GM21576 (cell line): ENCODE measurements around the gene GPC6.

Experiments used
- ATAC-seq: cut with Tn5 transposase; IDR thresholded peaks from one replicate; pipeline ENCODE4 v1.9.1; 2021; ENCODE audit warnings: mild to moderate bottlenecking, moderate library complexity; ENCODE audit not compliant: unreplicated experiment

GPC6 gene

GRCh38 chr13:93364166-93364565 is 137.6 kb downstream of the GPC6 start:
- ATAC-seq = no peak

- no peak for ATAC-seq
Measured at GRCh38 chr13:93368296-93368695, 141.7 kb downstream of the GPC6 start.

DNA sequence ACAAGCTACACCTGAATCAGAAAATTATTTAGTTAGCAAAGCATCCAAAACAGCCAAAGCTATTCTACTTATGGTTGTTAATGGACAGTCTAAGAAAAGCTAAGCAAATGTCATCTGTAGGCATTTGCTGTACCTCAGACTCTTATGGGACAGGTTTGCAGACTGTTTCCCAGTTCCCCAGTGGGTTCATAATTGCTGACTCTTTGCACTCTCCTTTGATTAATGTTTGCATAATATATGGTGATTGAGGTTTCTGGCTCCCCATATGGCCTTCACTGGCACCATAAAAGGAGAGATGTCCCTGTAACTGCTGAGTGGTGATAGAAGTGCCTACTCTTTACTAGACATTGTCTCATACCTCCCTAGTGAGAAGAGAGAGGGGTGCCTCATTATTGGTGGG is 142.1 kb downstream of the GPC6 start:
- no peak for ATAC-seq

DNA sequence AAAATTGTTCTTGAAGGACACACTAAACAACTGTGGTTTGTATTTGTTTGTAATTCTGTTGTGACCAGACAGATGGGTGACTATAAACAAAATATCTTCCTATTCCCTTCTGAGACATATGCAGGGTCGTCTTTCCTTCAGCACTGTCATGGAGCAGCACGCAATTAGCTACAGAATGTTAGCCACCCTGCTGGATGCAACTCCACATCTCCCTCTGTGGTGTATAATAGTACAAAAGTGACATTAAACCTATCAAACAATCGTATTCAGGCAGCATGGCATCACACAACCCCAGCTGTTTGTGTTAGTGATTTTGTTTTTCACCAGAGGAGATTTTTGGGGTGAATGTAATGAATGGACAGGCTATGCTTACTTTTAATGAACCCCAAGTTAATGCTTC is 146.2 kb downstream of the GPC6 start:
- ATAC-seq = no peak

DNA sequence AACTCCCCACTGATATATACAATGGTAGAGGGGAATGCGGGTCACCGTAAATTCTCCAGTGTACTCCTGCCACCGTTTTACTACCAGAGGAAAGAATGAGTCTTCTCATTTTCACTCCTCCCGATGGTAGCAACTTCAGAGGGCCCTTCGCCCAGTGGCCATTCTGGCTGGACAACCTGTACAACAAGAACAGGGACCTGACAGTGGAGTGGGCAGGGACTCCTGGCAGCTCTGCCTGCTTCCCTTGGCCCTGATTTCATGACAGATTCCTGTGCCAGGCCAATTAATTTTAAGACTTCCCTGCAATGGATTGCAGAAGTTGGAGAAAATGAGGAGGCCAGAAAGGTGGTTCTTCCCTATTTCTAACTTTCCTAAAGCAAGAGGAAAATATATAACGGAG is 148.9 kb downstream of the GPC6 start:
- ATAC-seq = no peak

DNA sequence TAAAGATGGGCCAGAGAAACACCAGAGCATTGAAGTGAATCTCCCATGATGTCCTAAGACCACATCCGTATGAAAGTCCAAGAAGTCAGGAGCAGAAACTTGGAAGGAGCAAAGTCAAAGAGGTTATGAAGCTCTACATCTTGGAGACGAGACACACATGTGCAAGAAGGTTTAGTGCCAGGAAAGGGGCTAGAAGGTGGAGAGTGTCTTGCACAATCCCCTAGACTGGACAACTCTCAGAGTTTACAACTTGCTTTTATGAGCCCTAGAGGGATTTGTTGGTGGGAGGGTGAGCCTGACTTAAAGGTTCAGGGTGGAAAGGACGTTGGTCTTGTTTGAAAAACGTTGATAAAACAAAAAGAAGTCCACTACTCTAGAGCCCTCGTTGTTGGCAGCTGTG is 150.6 kb downstream of the GPC6 start:
- ATAC-seq = no peak

GRCh38 chr13:93378184-93378583 is 151.6 kb downstream of the GPC6 start:
- ATAC-seq = no peak

DNA sequence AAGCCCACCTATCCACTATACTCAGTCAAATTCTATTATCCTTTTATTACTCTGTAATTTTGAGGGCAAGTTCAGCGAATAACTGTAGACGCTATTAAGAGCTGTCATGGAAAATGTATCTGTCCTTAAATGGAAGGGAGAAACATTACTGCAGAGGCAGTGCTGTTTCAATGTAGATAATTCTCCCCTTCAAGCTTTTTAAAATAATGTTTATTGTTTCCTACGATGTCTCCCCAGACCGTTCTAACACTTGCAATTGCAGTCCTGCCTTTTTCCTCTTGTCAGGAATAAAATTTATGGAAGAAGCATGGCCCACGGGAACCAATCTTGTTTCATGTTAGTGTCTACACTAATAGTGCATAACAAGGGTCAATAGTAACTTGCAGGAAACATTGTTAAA is 159.5 kb downstream of the GPC6 start:
- no peak for ATAC-seq

GRCh38 chr13:93388701-93389100 is 162.1 kb downstream of the GPC6 start:
- ATAC-seq = no peak

- ATAC-seq = no peak
Measured at GRCh38 chr13:93397619-93398018, 171.0 kb downstream of the GPC6 start.

DNA sequence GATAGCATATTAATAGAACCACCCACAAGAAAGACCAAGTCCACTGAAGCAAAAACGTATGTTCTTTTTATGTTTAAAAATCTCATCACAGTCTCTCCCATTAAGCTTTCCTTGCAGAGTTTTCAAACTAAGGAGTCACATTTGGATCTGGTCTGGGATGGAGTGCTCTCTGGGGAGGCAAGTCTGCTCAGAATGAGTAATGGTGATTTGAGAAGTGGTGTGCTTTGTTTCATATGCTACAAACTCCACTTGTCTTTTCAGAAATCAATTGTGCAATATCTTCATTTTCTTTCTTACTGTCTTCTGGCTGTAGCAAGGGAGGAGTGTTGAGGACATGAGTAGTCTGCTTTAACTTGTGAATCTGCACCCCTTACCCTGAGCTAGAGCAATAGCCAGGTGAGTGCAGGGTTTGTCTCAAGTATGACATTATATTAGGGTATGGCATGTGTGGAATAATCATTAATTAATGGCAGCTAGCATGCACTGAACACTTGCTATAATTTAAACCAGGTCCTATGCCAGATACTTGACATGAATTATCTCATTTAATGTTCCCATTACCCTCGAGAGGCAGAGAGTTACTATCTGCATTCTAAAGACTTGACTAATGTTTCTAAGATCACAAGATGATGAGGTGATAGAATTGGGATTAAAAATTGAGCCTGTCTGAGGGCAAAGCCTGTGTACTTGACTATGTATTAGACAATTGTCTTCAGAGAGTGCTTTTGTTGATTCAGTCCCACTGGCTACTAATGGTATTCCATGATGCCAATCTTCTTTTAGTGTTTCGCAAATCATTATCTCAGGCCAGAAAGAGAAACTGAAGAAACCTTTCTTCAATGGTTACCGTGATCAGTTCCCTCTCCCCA is 171.8 kb downstream of the GPC6 start:
- ATAC-seq = no peak

DNA sequence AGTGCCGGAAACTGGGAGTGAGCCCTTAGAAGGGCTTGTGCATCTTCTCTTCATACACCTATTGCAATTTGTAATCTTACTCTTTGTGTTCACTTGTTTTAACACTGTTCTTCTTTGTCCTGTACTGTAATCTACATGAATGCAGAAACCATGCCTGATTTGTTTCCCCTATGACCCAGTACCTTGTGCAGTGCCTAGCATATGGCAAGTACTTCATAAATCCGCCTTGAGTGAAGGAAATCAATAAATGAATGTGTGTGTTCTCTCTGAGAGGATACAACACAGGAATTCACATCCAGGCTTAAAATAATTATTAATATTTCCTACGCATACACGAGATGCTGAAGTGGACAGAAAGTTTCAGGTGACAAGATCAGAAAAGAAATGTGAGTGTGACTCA is 172.6 kb downstream of the GPC6 start:
- no peak for ATAC-seq

GRCh38 chr13:93406136-93406535 is 179.5 kb downstream of the GPC6 start:
- ATAC-seq = no peak

GRCh38 chr13:93407551-93407950 is 180.9 kb downstream of the GPC6 start:
- ATAC-seq = no peak

DNA sequence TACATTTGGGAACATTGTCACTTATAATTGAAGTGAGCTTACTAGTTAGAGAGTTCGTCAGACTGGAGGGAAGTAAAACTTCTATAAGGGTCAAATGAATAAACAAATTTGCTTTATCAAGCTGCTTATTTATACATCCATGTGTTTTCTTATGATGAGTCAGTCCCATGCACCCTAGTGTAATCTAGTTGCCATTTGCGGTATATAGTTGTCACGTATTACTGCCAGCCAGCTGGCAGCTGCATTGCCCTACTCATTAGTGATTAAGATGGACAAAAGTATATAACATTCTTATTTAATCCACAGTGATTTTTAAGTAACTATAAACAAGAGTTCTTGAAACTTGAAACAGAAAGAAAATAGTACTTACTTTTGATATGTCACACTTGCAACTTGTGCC is 182.4 kb downstream of the GPC6 start:
- no peak for ATAC-seq

- ATAC-seq = no peak
Measured at GRCh38 chr13:93409816-93410215, 183.2 kb downstream of the GPC6 start.

DNA sequence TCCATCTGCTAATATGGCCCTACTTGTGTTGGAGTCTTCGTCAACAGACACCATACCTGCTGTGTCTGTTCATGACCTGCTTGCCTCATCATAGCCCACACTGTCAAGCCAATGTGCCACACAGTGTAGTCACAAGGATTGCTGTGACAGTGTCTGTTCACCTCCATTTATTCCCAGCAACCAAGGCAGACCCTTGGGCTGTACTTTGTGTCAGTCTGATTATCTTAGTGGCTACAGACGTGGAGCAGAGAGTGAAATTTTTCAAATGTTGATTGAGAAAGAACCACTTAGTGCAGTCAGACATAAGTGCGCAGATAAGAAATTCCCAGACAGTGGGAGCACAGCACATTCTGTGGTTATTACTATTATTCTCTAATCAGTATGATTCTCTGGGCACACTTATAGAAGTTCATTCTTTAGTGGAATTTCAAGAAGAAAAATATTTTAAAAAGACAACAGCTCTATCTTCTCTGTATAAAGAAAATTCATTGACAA is 184.6 kb downstream of the GPC6 start:
- no peak for ATAC-seq

- no peak for ATAC-seq
Measured at GRCh38 chr13:93412676-93413075, 186.1 kb downstream of the GPC6 start.

GRCh38 chr13:93413972-93414717 is 187.5 kb downstream of the GPC6 start:
- no peak for ATAC-seq

DNA sequence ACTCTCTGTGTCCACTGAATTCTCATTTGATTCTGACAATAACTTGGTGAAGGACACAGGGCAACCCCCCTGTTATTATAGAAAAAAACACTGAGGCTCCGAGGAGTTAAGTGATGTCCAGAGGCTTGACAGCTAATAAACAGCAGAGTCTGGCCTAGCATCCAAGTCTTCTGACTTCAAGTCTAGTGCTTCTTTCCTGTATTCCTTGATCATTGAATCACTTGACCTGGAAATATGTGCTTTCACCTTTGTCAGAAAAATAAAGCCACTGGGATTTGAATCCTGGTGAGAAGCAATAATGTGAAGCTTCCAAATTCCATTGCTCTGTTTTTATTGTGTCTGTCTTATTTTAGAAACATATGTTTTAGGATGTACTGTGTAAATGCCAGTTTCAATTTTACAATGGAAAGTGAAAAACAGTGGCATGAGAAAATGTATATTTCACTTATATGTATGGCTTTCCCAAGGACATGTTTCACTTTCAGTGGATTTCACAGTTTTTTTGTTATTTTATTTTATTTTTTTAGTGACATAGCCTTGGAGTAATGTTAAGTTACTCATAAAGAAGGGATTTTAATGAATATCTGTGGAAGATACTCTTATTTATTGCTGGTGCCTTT is 190.2 kb downstream of the GPC6 start:
- ATAC-seq = no peak

- no peak for ATAC-seq
Measured at GRCh38 chr13:93418398-93418797, 191.8 kb downstream of the GPC6 start.

GRCh38 chr13:93420206-93420605 is 193.6 kb downstream of the GPC6 start:
- no peak for ATAC-seq
